HEK293 (cell line): Measurements from ENCODE around the gene UBAC2.

ENCODE experiments used
- KLF1 ChIP-seq: fragments of 450-650 bp; formaldehyde crosslinking; IDR thresholded peaks from 2 replicates; pipeline ENCODE4 v1.5.1; 2016; ENCODE audit warnings: missing biosample characterization, missing genetic modification characterization
- PATZ1 ChIP-seq: fragments of 450-650 bp; formaldehyde crosslinking; IDR thresholded peaks from 2 replicates; pipeline ENCODE4 v1.5.1; 2016; ENCODE audit warnings: missing biosample characterization, missing genetic modification characterization
- SALL2 ChIP-seq: fragments of 450-650 bp; formaldehyde crosslinking; IDR thresholded peaks from 2 replicates; pipeline ENCODE4 v1.5.0; 2017; ENCODE audit warnings: missing biosample characterization, mild to moderate bottlenecking, missing genetic modification characterization, borderline replicate concordance
- YY1 ChIP-seq: fragments of 450-650 bp; formaldehyde crosslinking; IDR thresholded peaks from 2 replicates; pipeline ENCODE4 v1.5.1; 2018; ENCODE audit warnings: missing biosample characterization, missing genetic modification characterization
- ZBTB21 ChIP-seq: fragments of 450-650 bp; formaldehyde crosslinking; IDR thresholded peaks from 2 replicates; pipeline ENCODE4 v1.5.1; 2017; ENCODE audit warnings: missing biosample characterization, missing genetic modification characterization
- ZBTB48 ChIP-seq: fragments of 450-650 bp; formaldehyde crosslinking; IDR thresholded peaks from 2 replicates; pipeline ENCODE4 v1.5.1; 2016; ENCODE audit warnings: missing biosample characterization, missing genetic modification characterization
- ZEB2 ChIP-seq: fragments of 450-650 bp; formaldehyde crosslinking; IDR thresholded peaks from 2 replicates; pipeline ENCODE4 v1.5.1; 2016; ENCODE audit warnings: missing biosample characterization, missing genetic modification characterization
- ZNF112 ChIP-seq: fragments of 450-650 bp; formaldehyde crosslinking; IDR thresholded peaks from 2 replicates; pipeline ENCODE4 v1.5.0; 2017; ENCODE audit warnings: missing biosample characterization, missing genetic modification characterization
- ZNF558 ChIP-seq: fragments of 450-650 bp; formaldehyde crosslinking; IDR thresholded peaks from 2 replicates; pipeline ENCODE4 v1.5.1; 2016; ENCODE audit warnings: missing biosample characterization, missing genetic modification characterization
- ZNF561 ChIP-seq: fragments of 450-650 bp; IDR thresholded peaks from 2 replicates; pipeline ENCODE4 v1.5.1; 2018; ENCODE audit warnings: missing biosample characterization, missing genetic modification characterization, borderline replicate concordance
- TF ChIP-seq, protein P1 (sequence below): fragments of 450-650 bp; formaldehyde crosslinking; IDR thresholded peaks from 2 replicates; pipeline ENCODE4 v1.5.1; 2016; ENCODE audit warnings: missing biosample characterization, missing genetic modification characterization
- TF ChIP-seq, protein P2 (sequence below): IDR thresholded peaks from 2 replicates; pipeline ENCODE4 v1.6.1; 2011; ENCODE audit warnings: mild to moderate bottlenecking, low read depth, low read length, borderline replicate concordance
- TF ChIP-seq, protein P3 (sequence below): fragments of 450-650 bp; formaldehyde crosslinking; IDR thresholded peaks from 2 replicates; pipeline ENCODE4 v1.5.1; 2016; ENCODE audit warnings: missing biosample characterization, missing genetic modification characterization
- TF ChIP-seq, protein P4 (sequence below): fragments of 450-650 bp; formaldehyde crosslinking; IDR thresholded peaks from 2 replicates; pipeline ENCODE4 v1.5.1; 2017; ENCODE audit warnings: missing biosample characterization, missing genetic modification characterization

DNA sequence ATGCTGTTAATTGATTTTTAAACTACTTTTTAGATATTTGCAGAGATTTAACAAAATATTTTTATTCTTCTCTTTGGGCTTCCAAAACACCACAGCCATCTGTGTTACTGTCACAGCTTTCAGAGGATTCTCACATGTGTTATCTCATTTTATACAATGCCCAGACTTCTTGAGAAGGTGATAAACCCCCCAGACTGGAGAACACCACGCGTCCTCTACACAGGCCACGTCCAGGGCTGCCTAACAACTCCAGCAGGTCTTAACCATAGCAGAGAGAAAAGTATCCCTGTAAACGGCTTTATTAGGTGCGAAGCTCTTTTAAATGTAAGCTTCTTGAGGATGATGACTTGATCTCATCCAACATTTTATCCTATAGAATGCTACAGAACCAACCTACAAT, 104.5 kb downstream of the UBAC2 start:
- TF ChIP-seq, protein P1, sequence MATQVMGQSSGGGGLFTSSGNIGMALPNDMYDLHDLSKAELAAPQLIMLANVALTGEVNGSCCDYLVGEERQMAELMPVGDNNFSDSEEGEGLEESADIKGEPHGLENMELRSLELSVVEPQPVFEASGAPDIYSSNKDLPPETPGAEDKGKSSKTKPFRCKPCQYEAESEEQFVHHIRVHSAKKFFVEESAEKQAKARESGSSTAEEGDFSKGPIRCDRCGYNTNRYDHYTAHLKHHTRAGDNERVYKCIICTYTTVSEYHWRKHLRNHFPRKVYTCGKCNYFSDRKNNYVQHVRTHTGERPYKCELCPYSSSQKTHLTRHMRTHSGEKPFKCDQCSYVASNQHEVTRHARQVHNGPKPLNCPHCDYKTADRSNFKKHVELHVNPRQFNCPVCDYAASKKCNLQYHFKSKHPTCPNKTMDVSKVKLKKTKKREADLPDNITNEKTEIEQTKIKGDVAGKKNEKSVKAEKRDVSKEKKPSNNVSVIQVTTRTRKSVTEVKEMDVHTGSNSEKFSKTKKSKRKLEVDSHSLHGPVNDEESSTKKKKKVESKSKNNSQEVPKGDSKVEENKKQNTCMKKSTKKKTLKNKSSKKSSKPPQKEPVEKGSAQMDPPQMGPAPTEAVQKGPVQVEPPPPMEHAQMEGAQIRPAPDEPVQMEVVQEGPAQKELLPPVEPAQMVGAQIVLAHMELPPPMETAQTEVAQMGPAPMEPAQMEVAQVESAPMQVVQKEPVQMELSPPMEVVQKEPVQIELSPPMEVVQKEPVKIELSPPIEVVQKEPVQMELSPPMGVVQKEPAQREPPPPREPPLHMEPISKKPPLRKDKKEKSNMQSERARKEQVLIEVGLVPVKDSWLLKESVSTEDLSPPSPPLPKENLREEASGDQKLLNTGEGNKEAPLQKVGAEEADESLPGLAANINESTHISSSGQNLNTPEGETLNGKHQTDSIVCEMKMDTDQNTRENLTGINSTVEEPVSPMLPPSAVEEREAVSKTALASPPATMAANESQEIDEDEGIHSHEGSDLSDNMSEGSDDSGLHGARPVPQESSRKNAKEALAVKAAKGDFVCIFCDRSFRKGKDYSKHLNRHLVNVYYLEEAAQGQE = no peak
- TF ChIP-seq ZNF561 (tag by site-specific recombination) (no peak), ZNF558 (tag by site-specific recombination) (no peak), KLF1 (tag by site-specific recombination) (no peak), ZEB2 (tag by site-specific recombination) (no peak), PATZ1 (tag by site-specific recombination) (no peak), ZNF112 (no peak), ZBTB48 (no peak), SALL2 (no peak), YY1 (tag by site-specific recombination) (no peak), ZBTB21 (tag by site-specific recombination) (no peak)
- TF ChIP-seq, protein P2, sequence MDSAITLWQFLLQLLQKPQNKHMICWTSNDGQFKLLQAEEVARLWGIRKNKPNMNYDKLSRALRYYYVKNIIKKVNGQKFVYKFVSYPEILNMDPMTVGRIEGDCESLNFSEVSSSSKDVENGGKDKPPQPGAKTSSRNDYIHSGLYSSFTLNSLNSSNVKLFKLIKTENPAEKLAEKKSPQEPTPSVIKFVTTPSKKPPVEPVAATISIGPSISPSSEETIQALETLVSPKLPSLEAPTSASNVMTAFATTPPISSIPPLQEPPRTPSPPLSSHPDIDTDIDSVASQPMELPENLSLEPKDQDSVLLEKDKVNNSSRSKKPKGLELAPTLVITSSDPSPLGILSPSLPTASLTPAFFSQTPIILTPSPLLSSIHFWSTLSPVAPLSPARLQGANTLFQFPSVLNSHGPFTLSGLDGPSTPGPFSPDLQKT = no peak
- TF ChIP-seq, protein P3, sequence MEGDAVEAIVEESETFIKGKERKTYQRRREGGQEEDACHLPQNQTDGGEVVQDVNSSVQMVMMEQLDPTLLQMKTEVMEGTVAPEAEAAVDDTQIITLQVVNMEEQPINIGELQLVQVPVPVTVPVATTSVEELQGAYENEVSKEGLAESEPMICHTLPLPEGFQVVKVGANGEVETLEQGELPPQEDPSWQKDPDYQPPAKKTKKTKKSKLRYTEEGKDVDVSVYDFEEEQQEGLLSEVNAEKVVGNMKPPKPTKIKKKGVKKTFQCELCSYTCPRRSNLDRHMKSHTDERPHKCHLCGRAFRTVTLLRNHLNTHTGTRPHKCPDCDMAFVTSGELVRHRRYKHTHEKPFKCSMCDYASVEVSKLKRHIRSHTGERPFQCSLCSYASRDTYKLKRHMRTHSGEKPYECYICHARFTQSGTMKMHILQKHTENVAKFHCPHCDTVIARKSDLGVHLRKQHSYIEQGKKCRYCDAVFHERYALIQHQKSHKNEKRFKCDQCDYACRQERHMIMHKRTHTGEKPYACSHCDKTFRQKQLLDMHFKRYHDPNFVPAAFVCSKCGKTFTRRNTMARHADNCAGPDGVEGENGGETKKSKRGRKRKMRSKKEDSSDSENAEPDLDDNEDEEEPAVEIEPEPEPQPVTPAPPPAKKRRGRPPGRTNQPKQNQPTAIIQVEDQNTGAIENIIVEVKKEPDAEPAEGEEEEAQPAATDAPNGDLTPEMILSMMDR (tag by site-specific recombination) = no peak
- TF ChIP-seq, protein P4, sequence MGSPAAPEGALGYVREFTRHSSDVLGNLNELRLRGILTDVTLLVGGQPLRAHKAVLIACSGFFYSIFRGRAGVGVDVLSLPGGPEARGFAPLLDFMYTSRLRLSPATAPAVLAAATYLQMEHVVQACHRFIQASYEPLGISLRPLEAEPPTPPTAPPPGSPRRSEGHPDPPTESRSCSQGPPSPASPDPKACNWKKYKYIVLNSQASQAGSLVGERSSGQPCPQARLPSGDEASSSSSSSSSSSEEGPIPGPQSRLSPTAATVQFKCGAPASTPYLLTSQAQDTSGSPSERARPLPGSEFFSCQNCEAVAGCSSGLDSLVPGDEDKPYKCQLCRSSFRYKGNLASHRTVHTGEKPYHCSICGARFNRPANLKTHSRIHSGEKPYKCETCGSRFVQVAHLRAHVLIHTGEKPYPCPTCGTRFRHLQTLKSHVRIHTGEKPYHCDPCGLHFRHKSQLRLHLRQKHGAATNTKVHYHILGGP (tag by site-specific recombination) = no peak
